Osteoblast (primary cell): ENCODE measurements around the gene DNAH11. TPM values are rescaled to one million over a fixed set of nuclear protein-coding genes. Genes with fewer than 3 reads are reported as not detected.

ENCODE experiments used
- DNase-seq: peaks from one replicate; pipeline ENCODE4 v3.0.0; 2011; ENCODE audit warnings: low spot score, mixed read lengths; ENCODE audit not compliant: insufficient read length; ENCODE audit errors: missing footprints
- H2AFZ ChIP-seq: 2 replicates; pipeline ENCODE4 v1.6.0; 2011; ENCODE audit warnings: mild to moderate bottlenecking, low read length
- H3K27ac ChIP-seq: 2 replicates; pipeline ENCODE4 v1.5.1; 2011; ENCODE audit warnings: mild to moderate bottlenecking, low read depth, low read length, moderate library complexity
- H3K27me3 ChIP-seq: 2 replicates; pipeline ENCODE4 v1.6.0; 2012; ENCODE audit warnings: mild to moderate bottlenecking, control low read depth, inconsistent platforms, low read length, moderate library complexity; ENCODE audit not compliant: insufficient read depth
- H3K36me3 ChIP-seq: 2 replicates; pipeline ENCODE4 v1.5.1; 2011; ENCODE audit warnings: mild to moderate bottlenecking, low read length, control low read depth, moderate library complexity; ENCODE audit not compliant: insufficient read depth
- H3K4me1 ChIP-seq: 2 replicates; pipeline ENCODE4 v1.5.1; 2011; ENCODE audit warnings: mild to moderate bottlenecking, low read length, control low read depth, moderate library complexity; ENCODE audit not compliant: insufficient read depth
- H3K4me2 ChIP-seq: 2 replicates; pipeline ENCODE4 v1.6.0; 2011; ENCODE audit warnings: mild to moderate bottlenecking, low read length; ENCODE audit not compliant: insufficient read depth
- H3K4me3 ChIP-seq: fragments of 200-600 bp; sonication (generic); 3 replicates; pipeline ENCODE4 v1.5.1; 2012; ENCODE audit warnings: mild to moderate bottlenecking, low read length, inconsistent platforms; ENCODE audit not compliant: insufficient read depth
- H3K79me2 ChIP-seq: 2 replicates; pipeline ENCODE4 v1.6.0; 2012; ENCODE audit warnings: mild to moderate bottlenecking, low read length, control low read depth, inconsistent platforms; ENCODE audit not compliant: insufficient read depth
- H3K9me3 ChIP-seq: 2 replicates; pipeline ENCODE4 v1.5.1; 2011; ENCODE audit warnings: low read depth, low read length, control low read depth
- H4K20me1 ChIP-seq: 2 replicates; pipeline ENCODE4 v1.6.0; 2012; ENCODE audit warnings: mild to moderate bottlenecking, low read length, control low read depth; ENCODE audit not compliant: insufficient read depth
- total RNA-seq: library from RNA; depleted of rRNA; stranded (reverse); fragments of >200 nt; gene quantifications from 2 replicates; pipeline ENCODE4 v1.2.3, GENCODE V29; 2012
- TF ChIP-seq, protein P1 (sequence below): IDR thresholded peaks from 2 replicates; pipeline ENCODE4 v1.5.1; 2011; ENCODE audit warnings: mild to moderate bottlenecking, low read depth, low read length, moderate library complexity; ENCODE audit errors: extremely low read depth

Gene DNAH11
- total RNA-seq, 1 donor: 1.1 TPM

DNA sequence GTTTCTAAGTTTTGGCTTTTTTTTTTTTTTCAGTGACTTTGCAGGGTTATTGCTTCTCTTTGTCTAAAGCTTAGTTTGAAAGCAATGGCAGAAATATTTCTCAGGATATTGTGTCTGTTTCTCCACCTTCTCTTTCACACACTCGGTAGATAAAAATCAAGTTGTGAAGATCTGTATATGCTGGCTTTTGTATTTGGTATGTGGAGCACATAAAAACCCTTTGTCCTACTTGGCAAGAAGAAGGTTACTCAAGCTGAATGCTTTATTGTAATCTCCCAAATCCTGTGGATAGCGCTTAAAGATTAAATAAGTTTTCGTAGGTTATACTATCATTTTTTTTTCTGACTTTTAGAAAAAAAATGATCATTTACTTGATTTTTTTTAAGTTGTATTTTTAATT is 230.5 kb downstream of the DNAH11 start:
- DNase-seq: no peak
- TF ChIP-seq, protein P1, sequence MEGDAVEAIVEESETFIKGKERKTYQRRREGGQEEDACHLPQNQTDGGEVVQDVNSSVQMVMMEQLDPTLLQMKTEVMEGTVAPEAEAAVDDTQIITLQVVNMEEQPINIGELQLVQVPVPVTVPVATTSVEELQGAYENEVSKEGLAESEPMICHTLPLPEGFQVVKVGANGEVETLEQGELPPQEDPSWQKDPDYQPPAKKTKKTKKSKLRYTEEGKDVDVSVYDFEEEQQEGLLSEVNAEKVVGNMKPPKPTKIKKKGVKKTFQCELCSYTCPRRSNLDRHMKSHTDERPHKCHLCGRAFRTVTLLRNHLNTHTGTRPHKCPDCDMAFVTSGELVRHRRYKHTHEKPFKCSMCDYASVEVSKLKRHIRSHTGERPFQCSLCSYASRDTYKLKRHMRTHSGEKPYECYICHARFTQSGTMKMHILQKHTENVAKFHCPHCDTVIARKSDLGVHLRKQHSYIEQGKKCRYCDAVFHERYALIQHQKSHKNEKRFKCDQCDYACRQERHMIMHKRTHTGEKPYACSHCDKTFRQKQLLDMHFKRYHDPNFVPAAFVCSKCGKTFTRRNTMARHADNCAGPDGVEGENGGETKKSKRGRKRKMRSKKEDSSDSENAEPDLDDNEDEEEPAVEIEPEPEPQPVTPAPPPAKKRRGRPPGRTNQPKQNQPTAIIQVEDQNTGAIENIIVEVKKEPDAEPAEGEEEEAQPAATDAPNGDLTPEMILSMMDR: no peak
- Histone ChIP-seq H3K27me3 (no peaks in the 10 kb centered on the region), H3K4me1 (no peaks in the 10 kb centered on the region), H3K36me3 (no peaks in the 10 kb centered on the region), H3K79me2 (no peaks in the 10 kb centered on the region), H3K4me2 (no peak overlapping the region), H3K4me3 (no peak overlapping the region), H2AFZ (no peak overlapping the region), H4K20me1 (no peaks in the 10 kb centered on the region), H3K9me3 (no peaks in the 10 kb centered on the region), H3K27ac (no peak overlapping the region)

DNA sequence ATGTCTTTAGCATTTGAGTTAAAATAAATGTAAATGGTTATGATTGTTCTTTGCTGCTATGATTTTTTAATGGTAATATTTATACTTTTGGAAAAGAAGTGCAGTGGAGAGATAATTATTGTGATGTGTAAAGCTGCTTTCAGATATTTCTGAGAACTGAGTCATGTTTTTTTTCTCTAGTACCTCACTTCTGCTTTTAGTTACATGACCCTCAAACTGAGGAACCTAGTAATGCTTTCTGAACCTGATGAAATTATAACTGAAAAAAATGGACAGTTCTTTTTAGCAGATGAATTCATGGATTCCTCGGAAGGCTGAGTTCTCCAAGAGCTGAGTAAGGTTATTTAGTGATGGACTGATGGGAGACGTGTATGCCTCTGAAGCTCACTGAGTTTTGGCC is 235.1 kb downstream of the DNAH11 start:
- H3K27me3 ChIP-seq: no peaks in the 10 kb centered on the region
- H2AFZ ChIP-seq: no peak overlapping the region
- TF ChIP-seq, protein P1: no peak
- H3K4me1 ChIP-seq: no peaks in the 10 kb centered on the region
- no peaks in the 10 kb centered on the region for H4K20me1 ChIP-seq
- no peak overlapping the region for H3K4me3 ChIP-seq
- no peaks in the 10 kb centered on the region for H3K79me2 ChIP-seq
- no peaks in the 10 kb centered on the region for H3K9me3 ChIP-seq
- H3K27ac ChIP-seq: no peak overlapping the region
- H3K36me3 ChIP-seq: no peaks in the 10 kb centered on the region
- H3K4me2 ChIP-seq: no peak overlapping the region
- DNase-seq: no peak

DNA sequence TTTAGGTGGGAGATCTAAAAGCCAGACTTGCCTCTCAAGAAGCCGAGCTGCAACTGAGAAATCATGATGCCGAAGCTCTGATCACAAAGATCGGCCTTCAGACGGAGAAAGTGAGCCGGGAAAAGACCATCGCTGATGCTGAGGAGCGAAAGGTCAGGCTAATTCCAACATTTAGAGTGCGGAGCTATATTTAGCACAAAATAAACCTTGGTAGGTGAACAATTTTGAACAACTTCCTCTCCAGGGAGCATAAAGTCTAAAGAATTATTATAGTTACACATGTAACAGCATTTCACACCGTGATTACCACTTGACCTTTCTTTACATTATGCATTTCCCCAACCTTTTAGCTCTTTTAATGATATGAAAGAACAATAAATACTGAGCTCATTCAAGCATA is 236.1 kb downstream of the DNAH11 start:
- no peaks in the 10 kb centered on the region for H3K4me1 ChIP-seq
- TF ChIP-seq, protein P1: no peak
- H2AFZ ChIP-seq: no peak overlapping the region
- H3K27me3 ChIP-seq: no peaks in the 10 kb centered on the region
- H3K4me2 ChIP-seq: no peak overlapping the region
- H3K36me3 ChIP-seq: no peaks in the 10 kb centered on the region
- no peak for DNase-seq
- H3K9me3 ChIP-seq: no peaks in the 10 kb centered on the region
- H4K20me1 ChIP-seq: no peaks in the 10 kb centered on the region
- H3K79me2 ChIP-seq: no peaks in the 10 kb centered on the region
- H3K4me3 ChIP-seq: no peak overlapping the region
- H3K27ac ChIP-seq: no peak overlapping the region

DNA sequence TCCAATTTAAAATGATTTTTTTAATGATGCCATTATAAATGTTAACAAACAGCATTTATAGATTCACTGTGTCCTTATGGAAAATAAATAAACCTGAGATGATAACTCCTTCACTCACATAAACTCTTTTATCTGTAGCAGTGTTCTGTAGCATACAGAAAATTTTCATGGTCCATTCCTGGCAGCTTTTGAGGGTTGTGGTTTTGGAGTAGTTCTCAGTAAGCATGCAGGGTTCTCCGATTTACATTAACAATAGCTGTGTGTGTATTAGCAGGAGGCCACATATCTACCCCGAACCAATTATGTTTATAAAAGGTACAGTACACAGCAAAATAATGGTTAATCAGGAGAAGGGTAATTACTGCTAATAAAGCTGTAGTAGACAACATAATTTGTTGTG is 240.2 kb downstream of the DNAH11 start:
- H4K20me1 ChIP-seq: no peaks in the 10 kb centered on the region
- H3K27me3 ChIP-seq: no peaks in the 10 kb centered on the region
- H3K9me3 ChIP-seq: no peaks in the 10 kb centered on the region
- H3K36me3 ChIP-seq: no peaks in the 10 kb centered on the region
- TF ChIP-seq, protein P1: no peak
- H3K4me1 ChIP-seq: no peaks in the 10 kb centered on the region
- DNase-seq: no peak
- H3K79me2 ChIP-seq: no peaks in the 10 kb centered on the region
- H2AFZ ChIP-seq: no peak overlapping the region
- H3K4me3 ChIP-seq: no peak overlapping the region
- no peak overlapping the region for H3K4me2 ChIP-seq
- H3K27ac ChIP-seq: no peak overlapping the region
